ENCODE data around the gene RUNX2.
A peak's percentile ranks its signal among the peaks of the same experiment; 100 is the strongest.

The RUNX2 gene

DNA sequence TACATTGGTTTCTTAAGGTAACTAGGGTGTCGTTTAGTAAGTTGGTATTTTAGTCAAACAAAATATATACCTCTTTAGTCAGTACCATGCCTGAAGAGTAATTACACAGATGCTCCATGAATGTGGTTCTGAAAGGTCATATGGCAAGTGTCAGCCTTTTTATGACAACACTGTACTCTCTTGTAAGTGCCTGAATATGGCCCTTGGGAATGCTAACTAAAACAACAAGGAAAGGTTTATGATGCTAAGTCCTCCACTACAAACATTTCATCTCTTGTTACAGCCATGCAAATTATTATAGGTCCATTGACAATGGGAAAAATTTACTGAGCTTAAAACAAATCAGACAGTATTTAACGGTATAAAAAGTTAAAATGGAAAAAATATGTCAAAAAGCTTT lies 88.6 kb downstream of the RUNX2 start (continued):
- TF ChIP-seq, protein P1, sequence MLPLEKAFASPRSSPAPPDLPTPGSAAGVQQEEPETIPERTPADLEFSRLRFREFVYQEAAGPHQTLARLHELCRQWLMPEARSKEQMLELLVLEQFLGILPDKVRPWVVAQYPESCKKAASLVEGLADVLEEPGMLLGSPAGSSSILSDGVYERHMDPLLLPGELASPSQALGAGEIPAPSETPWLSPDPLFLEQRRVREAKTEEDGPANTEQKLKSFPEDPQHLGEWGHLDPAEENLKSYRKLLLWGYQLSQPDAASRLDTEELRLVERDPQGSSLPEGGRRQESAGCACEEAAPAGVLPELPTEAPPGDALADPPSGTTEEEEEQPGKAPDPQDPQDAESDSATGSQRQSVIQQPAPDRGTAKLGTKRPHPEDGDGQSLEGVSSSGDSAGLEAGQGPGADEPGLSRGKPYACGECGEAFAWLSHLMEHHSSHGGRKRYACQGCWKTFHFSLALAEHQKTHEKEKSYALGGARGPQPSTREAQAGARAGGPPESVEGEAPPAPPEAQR (tag by site-specific recombination; IDR thresholded peaks at IDR 0.05), result no peak
- TF ChIP-seq ZNF510 (tag by site-specific recombination; IDR thresholded peaks at IDR 0.05; ENCODE audit: insufficient replicate concordance), result no peak
- TF ChIP-seq, protein P2, sequence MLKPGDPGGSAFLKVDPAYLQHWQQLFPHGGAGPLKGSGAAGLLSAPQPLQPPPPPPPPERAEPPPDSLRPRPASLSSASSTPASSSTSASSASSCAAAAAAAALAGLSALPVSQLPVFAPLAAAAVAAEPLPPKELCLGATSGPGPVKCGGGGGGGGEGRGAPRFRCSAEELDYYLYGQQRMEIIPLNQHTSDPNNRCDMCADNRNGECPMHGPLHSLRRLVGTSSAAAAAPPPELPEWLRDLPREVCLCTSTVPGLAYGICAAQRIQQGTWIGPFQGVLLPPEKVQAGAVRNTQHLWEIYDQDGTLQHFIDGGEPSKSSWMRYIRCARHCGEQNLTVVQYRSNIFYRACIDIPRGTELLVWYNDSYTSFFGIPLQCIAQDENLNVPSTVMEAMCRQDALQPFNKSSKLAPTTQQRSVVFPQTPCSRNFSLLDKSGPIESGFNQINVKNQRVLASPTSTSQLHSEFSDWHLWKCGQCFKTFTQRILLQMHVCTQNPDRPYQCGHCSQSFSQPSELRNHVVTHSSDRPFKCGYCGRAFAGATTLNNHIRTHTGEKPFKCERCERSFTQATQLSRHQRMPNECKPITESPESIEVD (tag by site-specific recombination; IDR thresholded peaks at IDR 0.05), result peak; percentile 97
- TF ChIP-seq, protein P3, sequence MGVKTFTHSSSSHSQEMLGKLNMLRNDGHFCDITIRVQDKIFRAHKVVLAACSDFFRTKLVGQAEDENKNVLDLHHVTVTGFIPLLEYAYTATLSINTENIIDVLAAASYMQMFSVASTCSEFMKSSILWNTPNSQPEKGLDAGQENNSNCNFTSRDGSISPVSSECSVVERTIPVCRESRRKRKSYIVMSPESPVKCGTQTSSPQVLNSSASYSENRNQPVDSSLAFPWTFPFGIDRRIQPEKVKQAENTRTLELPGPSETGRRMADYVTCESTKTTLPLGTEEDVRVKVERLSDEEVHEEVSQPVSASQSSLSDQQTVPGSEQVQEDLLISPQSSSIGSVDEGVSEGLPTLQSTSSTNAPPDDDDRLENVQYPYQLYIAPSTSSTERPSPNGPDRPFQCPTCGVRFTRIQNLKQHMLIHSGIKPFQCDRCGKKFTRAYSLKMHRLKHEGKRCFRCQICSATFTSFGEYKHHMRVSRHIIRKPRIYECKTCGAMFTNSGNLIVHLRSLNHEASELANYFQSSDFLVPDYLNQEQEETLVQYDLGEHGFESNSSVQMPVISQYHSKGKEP (tag by site-specific recombination; IDR thresholded peaks at IDR 0.05), result peak; percentile 92
- no peak for TF ChIP-seq ZNF266 (tag by site-specific recombination; IDR thresholded peaks at IDR 0.05; ENCODE audit: low read depth)
- no peak for TF ChIP-seq RBAK (tag by site-specific recombination; IDR thresholded peaks at IDR 0.05)
- TF ChIP-seq ZNF169 (tag by site-specific recombination; IDR thresholded peaks at IDR 0.05), result no peak
- no peak for TF ChIP-seq ZNF221 (tag by site-specific recombination; IDR thresholded peaks at IDR 0.05; ENCODE audit: borderline replicate concordance)
- TF ChIP-seq ZBTB20 (tag by site-specific recombination; IDR thresholded peaks at IDR 0.05), result 0 out of 2 replicates have a peak, but pooled peaks have one; percentile 21
- TF ChIP-seq ZBTB21 (tag by site-specific recombination; IDR thresholded peaks at IDR 0.05), result no peak
- TF ChIP-seq ZNF223 (tag by site-specific recombination; IDR thresholded peaks at IDR 0.05), result no peak
- no peak for TF ChIP-seq ZNF239 (tag by site-specific recombination; IDR thresholded peaks at IDR 0.05)
- peak; percentile 98 for TF ChIP-seq ZNF843 (tag by site-specific recombination; IDR thresholded peaks at IDR 0.05)
- TF ChIP-seq ZNF837 (tag by site-specific recombination; IDR thresholded peaks at IDR 0.05), result no peak
- no peak for TF ChIP-seq SCRT1 (tag by site-specific recombination; IDR thresholded peaks at IDR 0.05; ENCODE audit: borderline replicate concordance)
- TF ChIP-seq ZBTB7A (tag by site-specific recombination; IDR thresholded peaks at IDR 0.05; ENCODE audit: low read depth), result no peak
- TF ChIP-seq, protein P4, sequence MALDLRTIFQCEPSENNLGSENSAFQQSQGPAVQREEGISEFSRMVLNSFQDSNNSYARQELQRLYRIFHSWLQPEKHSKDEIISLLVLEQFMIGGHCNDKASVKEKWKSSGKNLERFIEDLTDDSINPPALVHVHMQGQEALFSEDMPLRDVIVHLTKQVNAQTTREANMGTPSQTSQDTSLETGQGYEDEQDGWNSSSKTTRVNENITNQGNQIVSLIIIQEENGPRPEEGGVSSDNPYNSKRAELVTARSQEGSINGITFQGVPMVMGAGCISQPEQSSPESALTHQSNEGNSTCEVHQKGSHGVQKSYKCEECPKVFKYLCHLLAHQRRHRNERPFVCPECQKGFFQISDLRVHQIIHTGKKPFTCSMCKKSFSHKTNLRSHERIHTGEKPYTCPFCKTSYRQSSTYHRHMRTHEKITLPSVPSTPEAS (tag by site-specific recombination; IDR thresholded peaks at IDR 0.05), result no peak
- no peak for TF ChIP-seq ZNF621 (tag by site-specific recombination; IDR thresholded peaks at IDR 0.05)
- TF ChIP-seq, protein P5, sequence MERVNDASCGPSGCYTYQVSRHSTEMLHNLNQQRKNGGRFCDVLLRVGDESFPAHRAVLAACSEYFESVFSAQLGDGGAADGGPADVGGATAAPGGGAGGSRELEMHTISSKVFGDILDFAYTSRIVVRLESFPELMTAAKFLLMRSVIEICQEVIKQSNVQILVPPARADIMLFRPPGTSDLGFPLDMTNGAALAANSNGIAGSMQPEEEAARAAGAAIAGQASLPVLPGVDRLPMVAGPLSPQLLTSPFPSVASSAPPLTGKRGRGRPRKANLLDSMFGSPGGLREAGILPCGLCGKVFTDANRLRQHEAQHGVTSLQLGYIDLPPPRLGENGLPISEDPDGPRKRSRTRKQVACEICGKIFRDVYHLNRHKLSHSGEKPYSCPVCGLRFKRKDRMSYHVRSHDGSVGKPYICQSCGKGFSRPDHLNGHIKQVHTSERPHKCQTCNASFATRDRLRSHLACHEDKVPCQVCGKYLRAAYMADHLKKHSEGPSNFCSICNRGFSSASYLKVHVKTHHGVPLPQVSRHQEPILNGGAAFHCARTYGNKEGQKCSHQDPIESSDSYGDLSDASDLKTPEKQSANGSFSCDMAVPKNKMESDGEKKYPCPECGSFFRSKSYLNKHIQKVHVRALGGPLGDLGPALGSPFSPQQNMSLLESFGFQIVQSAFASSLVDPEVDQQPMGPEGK (tag by site-specific recombination; IDR thresholded peaks at IDR 0.05), result no peak
- peak; percentile 58; the same call in 1 of the 2 replicates for TF ChIP-seq ZNF558 (tag by site-specific recombination; IDR thresholded peaks at IDR 0.05)
- TF ChIP-seq, protein P6, sequence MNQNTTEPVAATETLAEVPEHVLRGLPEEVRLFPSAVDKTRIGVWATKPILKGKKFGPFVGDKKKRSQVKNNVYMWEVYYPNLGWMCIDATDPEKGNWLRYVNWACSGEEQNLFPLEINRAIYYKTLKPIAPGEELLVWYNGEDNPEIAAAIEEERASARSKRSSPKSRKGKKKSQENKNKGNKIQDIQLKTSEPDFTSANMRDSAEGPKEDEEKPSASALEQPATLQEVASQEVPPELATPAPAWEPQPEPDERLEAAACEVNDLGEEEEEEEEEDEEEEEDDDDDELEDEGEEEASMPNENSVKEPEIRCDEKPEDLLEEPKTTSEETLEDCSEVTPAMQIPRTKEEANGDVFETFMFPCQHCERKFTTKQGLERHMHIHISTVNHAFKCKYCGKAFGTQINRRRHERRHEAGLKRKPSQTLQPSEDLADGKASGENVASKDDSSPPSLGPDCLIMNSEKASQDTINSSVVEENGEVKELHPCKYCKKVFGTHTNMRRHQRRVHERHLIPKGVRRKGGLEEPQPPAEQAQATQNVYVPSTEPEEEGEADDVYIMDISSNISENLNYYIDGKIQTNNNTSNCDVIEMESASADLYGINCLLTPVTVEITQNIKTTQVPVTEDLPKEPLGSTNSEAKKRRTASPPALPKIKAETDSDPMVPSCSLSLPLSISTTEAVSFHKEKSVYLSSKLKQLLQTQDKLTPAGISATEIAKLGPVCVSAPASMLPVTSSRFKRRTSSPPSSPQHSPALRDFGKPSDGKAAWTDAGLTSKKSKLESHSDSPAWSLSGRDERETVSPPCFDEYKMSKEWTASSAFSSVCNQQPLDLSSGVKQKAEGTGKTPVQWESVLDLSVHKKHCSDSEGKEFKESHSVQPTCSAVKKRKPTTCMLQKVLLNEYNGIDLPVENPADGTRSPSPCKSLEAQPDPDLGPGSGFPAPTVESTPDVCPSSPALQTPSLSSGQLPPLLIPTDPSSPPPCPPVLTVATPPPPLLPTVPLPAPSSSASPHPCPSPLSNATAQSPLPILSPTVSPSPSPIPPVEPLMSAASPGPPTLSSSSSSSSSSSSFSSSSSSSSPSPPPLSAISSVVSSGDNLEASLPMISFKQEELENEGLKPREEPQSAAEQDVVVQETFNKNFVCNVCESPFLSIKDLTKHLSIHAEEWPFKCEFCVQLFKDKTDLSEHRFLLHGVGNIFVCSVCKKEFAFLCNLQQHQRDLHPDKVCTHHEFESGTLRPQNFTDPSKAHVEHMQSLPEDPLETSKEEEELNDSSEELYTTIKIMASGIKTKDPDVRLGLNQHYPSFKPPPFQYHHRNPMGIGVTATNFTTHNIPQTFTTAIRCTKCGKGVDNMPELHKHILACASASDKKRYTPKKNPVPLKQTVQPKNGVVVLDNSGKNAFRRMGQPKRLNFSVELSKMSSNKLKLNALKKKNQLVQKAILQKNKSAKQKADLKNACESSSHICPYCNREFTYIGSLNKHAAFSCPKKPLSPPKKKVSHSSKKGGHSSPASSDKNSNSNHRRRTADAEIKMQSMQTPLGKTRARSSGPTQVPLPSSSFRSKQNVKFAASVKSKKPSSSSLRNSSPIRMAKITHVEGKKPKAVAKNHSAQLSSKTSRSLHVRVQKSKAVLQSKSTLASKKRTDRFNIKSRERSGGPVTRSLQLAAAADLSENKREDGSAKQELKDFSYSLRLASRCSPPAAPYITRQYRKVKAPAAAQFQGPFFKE (tag by site-specific recombination; IDR thresholded peaks at IDR 0.05; ENCODE audit: borderline replicate concordance), result no peak
- no peak for TF ChIP-seq SP3 (tag by site-specific recombination; IDR thresholded peaks at IDR 0.05)
- TF ChIP-seq OVOL3 (tag by site-specific recombination; IDR thresholded peaks at IDR 0.05), result peak; percentile 94
